ENCODE measurements around the gene PPP1R12B. TPM values are rescaled to one million over a fixed set of nuclear protein-coding genes. Genes with fewer than 3 reads are reported as not detected.
"Not testable (repeated sequence)": the region's sequence is repeated elsewhere in the genome, so short reads cannot be mapped to it uniquely, and the experiment has no call there.

The PPP1R12B gene
- total RNA-seq, 2 donors from 2014 or later, result 420 to 821 TPM

DNA sequence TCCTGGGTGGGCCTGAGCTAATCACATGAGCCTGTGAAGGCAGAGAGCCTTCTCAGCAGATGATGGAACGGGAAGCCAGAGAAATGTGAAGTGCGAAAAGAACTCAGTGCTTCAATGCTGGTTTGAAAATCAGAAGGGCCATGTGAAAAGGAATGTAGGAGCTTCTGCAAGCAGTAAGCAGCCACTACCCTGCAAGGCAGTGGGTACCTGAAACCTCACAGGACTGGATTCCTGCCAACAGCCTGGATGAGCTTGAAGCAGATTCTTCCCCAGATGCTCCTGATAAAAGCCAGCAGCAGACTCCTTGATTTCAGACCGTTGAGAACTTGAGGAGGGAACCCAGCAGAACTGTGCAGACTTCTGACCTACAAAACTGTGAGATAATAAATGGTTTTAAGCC is 203.2 kb downstream of the PPP1R12B start:
- DNase-seq (ENCODE audit: low spot score), result no peak
- Histone ChIP-seq H3K4me3 (no peak overlapping the region), H3K9me3 (no peaks in the 10 kb centered on the region), H3K27me3 (no peaks in the 10 kb centered on the region), H3K4me1 (peaks cover 0 to 67% of the 10 kb centered on the region in 2 donors), H3K27ac (peak overlapping the region; percentile 1 to 8), H3K36me3 (no peaks in the 10 kb centered on the region)
- TF ChIP-seq, protein P1, sequence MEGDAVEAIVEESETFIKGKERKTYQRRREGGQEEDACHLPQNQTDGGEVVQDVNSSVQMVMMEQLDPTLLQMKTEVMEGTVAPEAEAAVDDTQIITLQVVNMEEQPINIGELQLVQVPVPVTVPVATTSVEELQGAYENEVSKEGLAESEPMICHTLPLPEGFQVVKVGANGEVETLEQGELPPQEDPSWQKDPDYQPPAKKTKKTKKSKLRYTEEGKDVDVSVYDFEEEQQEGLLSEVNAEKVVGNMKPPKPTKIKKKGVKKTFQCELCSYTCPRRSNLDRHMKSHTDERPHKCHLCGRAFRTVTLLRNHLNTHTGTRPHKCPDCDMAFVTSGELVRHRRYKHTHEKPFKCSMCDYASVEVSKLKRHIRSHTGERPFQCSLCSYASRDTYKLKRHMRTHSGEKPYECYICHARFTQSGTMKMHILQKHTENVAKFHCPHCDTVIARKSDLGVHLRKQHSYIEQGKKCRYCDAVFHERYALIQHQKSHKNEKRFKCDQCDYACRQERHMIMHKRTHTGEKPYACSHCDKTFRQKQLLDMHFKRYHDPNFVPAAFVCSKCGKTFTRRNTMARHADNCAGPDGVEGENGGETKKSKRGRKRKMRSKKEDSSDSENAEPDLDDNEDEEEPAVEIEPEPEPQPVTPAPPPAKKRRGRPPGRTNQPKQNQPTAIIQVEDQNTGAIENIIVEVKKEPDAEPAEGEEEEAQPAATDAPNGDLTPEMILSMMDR (IDR thresholded peaks at IDR 0.05), result no peak

DNA sequence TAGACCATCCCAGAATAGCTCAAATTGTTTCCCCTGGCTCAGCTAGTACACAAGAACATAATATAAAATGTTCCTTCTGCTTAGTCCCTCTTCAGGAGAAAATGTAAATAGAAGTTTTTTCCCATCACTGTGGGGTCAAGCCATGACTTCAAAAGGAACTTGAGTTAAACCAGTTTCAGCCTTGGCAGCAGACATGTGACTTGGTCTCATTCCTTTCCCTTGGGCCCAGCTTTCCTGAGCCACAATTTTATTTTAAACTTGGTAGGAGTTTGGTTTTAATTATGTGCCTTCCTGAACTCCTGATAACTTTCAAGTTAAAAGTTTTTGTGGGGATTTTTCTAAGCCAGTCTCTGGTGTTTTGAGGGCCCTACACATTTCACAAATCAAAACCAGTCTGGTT is 204.1 kb downstream of the PPP1R12B start:
- peaks cover 0 to 65% of the 10 kb centered on the region in 2 donors for H3K4me1 ChIP-seq
- H3K4me3 ChIP-seq; H3K9me3 ChIP-seq; DNase-seq (ENCODE audit: low spot score); H3K27me3 ChIP-seq; H3K36me3 ChIP-seq: not testable (repeated sequence)
- peak overlapping the region; percentile 29 to 67 for H3K27ac ChIP-seq

DNA sequence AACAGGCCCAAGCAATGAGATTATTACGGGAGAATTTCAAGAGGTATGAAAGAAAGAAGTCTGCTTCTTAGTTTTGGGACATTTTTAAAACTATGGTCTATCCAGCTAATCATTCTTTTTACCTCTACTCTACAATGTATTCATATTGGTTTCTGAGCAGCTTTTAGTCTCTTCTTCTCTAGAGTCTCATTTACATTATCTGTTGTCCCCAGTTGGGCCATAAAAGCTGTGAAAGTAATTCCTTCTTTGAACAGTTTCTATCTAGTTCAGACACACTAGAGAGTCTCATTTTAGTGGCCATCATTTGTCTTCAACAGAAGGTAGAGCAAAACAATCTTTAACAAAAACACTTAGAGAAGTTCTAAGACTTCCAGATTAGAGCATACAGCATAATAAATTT is 204.6 kb downstream of the PPP1R12B start:
- H3K36me3 ChIP-seq; H3K9me3 ChIP-seq; DNase-seq (ENCODE audit: low spot score); H3K4me3 ChIP-seq; H3K27me3 ChIP-seq: not testable (repeated sequence)
- H3K4me1 ChIP-seq, result peaks cover 0 to 68% of the 10 kb centered on the region in 2 donors
- peak overlapping the region; percentile 29 to 67 for H3K27ac ChIP-seq

DNA sequence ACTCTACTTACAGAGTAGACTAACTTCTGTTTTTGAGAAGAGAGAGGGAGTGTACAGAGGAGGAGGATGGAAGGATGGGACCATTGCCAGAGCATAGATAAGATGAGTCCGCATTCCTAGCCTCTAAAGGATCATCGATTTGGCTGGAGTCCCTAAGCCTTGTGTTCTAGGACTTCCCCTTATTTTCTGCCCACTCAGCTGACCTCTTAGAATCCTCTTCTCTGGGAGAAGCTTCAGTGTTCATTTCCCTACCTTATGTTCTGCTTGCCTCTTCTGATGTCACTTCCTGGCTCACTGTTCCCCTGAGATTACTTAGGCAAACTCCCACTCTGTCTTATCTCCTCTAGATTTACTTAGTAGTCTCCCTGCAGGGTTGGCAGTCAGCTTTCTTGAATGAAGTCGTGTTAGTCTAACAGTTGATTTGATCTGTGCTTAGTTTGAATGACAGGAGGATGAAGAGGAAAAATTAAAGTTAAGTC is 205.1 kb downstream of the PPP1R12B start:
- peak overlapping the region; percentile 29 to 67 for H3K27ac ChIP-seq
- H3K4me1 ChIP-seq, result peaks cover 0 to 68% of the 10 kb centered on the region in 2 donors
- no peak for DNase-seq (ENCODE audit: low spot score)
- H3K27me3 ChIP-seq, result no peaks in the 10 kb centered on the region
- no peaks in the 10 kb centered on the region for H3K36me3 ChIP-seq
- TF ChIP-seq, protein P1 (IDR thresholded peaks at IDR 0.05), result no peak
- H3K9me3 ChIP-seq, result no peaks in the 10 kb centered on the region
- no peak overlapping the region for H3K4me3 ChIP-seq

DNA sequence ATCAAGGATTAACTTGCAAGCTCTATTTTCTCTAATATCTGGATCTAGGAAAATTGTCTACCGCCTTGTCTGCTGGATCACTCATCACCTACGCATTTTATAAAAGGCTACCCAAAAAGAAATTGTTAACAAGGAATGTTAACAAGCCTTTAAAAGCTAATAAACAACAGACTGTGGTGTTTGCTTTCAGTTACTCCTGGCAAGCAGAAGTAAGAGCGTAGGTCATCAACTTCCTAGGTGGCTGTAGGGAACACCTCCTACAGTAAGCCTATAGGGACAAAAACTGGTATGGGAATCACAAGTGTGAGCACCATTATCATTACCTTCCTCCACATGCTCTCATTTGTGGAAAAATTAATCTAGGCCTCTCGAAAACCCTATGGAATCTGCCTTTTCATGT is 206.1 kb downstream of the PPP1R12B start:
- H3K9me3 ChIP-seq; H3K4me3 ChIP-seq; H3K27me3 ChIP-seq; DNase-seq (ENCODE audit: low spot score); H3K36me3 ChIP-seq: not testable (repeated sequence)
- peaks cover 0 to 69% of the 10 kb centered on the region in 2 donors for H3K4me1 ChIP-seq
- H3K27ac ChIP-seq, result peak overlapping the region in 1 of 2 donors; percentile 67

DNA sequence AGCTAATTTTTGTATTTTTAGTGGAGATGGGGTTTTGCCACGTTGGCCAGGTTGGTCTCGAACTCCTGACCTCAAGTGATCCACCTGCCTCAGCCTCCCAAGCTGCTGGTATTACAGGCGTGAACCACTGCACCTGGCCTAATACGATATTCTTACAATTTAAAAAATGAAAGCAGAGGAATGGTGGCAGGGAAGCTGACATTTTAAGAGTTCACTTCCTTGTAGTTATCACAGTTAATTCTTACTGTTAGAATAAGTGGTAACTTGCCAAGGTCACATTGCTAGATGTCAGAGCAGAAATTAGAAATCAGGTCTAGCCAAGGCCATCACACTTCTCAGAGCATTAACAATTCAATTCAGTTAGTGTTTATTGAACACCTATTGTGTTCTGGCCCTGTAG is 207.5 kb downstream of the PPP1R12B start:
- not testable (repeated sequence) for H3K36me3 ChIP-seq; DNase-seq (ENCODE audit: low spot score); H3K27me3 ChIP-seq; H3K4me3 ChIP-seq; H3K9me3 ChIP-seq
- Histone ChIP-seq H3K27ac (peak overlapping the region in 1 of 2 donors; percentile 57), H3K4me1 (peaks cover 0 to 76% of the 10 kb centered on the region in 2 donors)

DNA sequence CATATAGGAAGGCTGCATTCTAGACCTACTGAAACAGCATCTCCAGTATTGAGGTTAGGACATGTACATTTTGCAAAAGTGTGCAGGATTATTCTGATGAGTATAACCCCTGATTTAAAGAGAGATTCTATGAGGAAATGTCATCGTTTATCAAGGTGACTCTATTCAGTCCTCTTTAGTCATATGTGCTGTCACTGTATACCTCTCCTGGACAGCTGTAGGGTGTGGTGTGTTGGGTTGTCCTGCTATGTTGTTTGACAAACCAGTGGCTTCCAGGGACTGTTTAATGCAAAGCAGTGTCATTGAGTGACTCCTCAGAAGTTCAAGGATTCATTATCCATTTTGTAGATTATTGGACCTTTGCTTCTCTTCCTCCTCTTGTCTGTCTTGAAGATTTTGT is 209.2 kb downstream of the PPP1R12B start:
- Histone ChIP-seq H3K4me1 (peaks cover 0 to 79% of the 10 kb centered on the region in 2 donors), H3K27ac (peak overlapping the region in 1 of 2 donors; percentile 57)
- not testable (repeated sequence) for H3K9me3 ChIP-seq; H3K36me3 ChIP-seq; H3K27me3 ChIP-seq; DNase-seq (ENCODE audit: low spot score); H3K4me3 ChIP-seq

DNA sequence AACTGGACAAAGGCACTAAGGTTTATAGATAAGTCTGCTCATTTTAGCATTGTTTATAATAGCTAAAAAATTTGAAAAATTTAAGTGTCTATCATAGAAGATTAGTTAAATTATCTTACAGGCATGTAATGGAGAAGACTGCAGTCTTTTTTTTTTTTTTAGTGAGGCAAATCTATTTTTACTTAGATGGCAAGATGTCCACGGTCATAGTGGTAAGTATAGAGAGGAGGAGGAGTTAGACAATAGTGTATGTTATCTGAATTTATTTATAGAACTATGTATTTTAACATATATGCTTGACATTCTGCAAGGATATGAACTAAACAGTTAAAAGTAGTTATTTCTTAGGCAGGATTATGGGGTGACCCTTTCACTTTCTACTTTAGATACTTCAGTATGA is 212.7 kb downstream of the PPP1R12B start:
- DNase-seq (ENCODE audit: low spot score), result no peak
- Histone ChIP-seq H3K4me1 (peaks cover 0 to 84% of the 10 kb centered on the region in 2 donors), H3K9me3 (no peaks in the 10 kb centered on the region), H3K36me3 (peaks cover 32% of the 10 kb centered on the region), H3K27ac (peak overlapping the region in 1 of 2 donors; percentile 53), H3K27me3 (no peaks in the 10 kb centered on the region), H3K4me3 (no peak overlapping the region)
- TF ChIP-seq, protein P1 (IDR thresholded peaks at IDR 0.05), result no peak

All from right atrium auricular region (tissue), 2 donors.